Mucosa of descending colon (tissue), 3 donors: ENCODE measurements around the gene TRIM5. TPM values are rescaled to one million over a fixed set of nuclear protein-coding genes. Genes with fewer than 3 reads are reported as not detected.
A peak's percentile ranks its signal among the peaks of the same experiment; 100 is the strongest.
"Not testable (repeated sequence)": the region's sequence is repeated elsewhere in the genome, so short reads cannot be mapped to it uniquely, and the experiment has no call there.

Experiments used
- ATAC-seq: fragments of 200-7000 bp; cut with Tn5 transposase; one replicate; pipeline ENCODE4 v1.9.1; 2020; ENCODE audit warnings: mild to moderate bottlenecking, moderate library complexity
- DNase-seq, 3 donors: peaks; one replicate each; pipeline ENCODE4 v3.0.0-alpha.2; 2020
- H3K36me3 ChIP-seq: fragments of 200-600 bp; one replicate; pipeline ENCODE4 v1.8.0; 2021; ENCODE audit warnings: low read depth, mild to moderate bottlenecking
- H3K4me1 ChIP-seq: fragments of 200-600 bp; one replicate; pipeline ENCODE4 v1.8.0; 2021; ENCODE audit warnings: low read depth, mild to moderate bottlenecking
- H3K4me3 ChIP-seq: fragments of 200-600 bp; one replicate; pipeline ENCODE4 v1.8.0; 2021; ENCODE audit warnings: mild to moderate bottlenecking
- H3K9me3 ChIP-seq: fragments of 200-600 bp; one replicate; pipeline ENCODE4 v1.8.0; 2021; ENCODE audit warnings: mild to moderate bottlenecking
- intact Hi-C, 2 donors: fragments of 100-400 bp; cut with DNase I in 1 of 2; cut with micrococcal nuclease in 1 of 2; formaldehyde crosslinking; loops; one replicate each; pipeline versions ENCODE4 v1.11.0 to v1.11.1; 2022; cut with DNase I, micrococcal nuclease
- total RNA-seq, 3 donors: library from RNA; stranded (reverse); fragmentation: NEBNext Ultra II Directional in 2 of 3; extraction: Animal tissue kit (Norgen Biotek cat#: 25700) in 2 of 3; gene quantifications; one replicate each; pipeline versions ENCODE4 v1.2.1 to v1.2.4, GENCODE V29; 2021 to 2023
- TF ChIP-seq, protein P1 (sequence below): fragments of 200-600 bp; IDR thresholded peaks from one replicate; pipeline ENCODE4 v1.8.0; 2022; ENCODE audit warnings: antibody characterized with exemption, mild to moderate bottlenecking
- donor health status: DM: no; HTN: no; CAD: no; lungs with moderate emphysema.
- donor health status: DM: no; HTN: no; CAD: no.
- donor health status: DM: no; HTN: yes; CAD: no.

TRIM5 gene
- total RNA-seq, 3 donors from 2014 or later: 19.6 to 24.6 (median 21.5) TPM

DNA sequence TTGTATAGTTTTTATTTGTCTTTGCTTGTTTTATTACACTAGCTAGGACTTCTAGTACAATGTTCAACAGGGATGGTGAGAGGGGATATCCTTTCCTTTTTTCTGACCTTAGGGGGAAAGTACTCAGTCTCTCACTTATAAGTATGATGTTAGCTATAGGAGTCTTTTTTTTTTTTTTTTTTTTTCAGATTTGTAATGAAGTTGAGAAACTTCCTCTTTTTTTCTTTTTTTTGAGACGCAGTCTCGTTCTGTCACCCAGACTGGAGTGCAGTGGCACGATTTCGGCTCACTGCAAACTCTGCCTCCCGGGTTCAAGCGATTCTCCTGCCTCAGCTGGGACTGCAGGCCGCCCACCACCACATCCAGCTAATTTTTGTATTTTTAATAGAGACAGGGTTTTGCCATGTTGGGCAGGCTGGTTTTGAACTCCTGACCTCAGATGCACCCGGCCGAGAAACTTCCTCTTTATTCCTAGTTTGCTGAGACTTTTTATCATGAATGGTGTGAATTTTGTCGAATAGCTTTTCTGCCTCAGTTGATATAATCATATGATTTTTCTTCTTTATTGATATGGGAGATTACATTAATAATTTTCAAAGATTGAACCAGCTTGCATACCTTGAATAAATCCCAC, 15.7 kb upstream of the TRIM5 start:
- H3K36me3 ChIP-seq: no peaks in the 10 kb centered on the region
- intact Hi-C loops: no loop called here

DNA sequence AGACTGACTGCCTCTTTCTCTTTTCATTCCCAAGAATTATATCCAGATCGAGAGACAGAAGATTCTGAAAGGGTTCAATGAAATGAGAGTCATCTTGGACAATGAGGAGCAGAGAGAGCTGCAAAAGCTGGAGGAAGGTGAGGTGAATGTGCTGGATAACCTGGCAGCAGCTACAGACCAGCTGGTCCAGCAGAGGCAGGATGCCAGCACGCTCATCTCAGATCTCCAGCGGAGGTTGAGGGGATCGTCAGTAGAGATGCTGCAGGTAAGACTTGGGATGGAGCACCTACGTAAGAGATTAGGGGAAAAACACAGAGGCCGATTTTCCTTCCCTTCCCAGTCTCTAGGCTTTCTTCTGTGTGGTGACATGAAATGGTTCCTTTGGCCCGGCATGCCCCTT, 13.4 kb upstream of the TRIM5 start:
- Histone ChIP-seq H3K36me3 (no peaks in the 10 kb centered on the region), H3K4me1 (no peaks in the 10 kb centered on the region), H3K9me3 (no peaks in the 10 kb centered on the region), H3K4me3 (no peak overlapping the region)
- ATAC-seq (no peak), DNase-seq (no peak)
- TF ChIP-seq, protein P1, sequence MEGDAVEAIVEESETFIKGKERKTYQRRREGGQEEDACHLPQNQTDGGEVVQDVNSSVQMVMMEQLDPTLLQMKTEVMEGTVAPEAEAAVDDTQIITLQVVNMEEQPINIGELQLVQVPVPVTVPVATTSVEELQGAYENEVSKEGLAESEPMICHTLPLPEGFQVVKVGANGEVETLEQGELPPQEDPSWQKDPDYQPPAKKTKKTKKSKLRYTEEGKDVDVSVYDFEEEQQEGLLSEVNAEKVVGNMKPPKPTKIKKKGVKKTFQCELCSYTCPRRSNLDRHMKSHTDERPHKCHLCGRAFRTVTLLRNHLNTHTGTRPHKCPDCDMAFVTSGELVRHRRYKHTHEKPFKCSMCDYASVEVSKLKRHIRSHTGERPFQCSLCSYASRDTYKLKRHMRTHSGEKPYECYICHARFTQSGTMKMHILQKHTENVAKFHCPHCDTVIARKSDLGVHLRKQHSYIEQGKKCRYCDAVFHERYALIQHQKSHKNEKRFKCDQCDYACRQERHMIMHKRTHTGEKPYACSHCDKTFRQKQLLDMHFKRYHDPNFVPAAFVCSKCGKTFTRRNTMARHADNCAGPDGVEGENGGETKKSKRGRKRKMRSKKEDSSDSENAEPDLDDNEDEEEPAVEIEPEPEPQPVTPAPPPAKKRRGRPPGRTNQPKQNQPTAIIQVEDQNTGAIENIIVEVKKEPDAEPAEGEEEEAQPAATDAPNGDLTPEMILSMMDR: no peak
- intact Hi-C loops: no loop called here

More for the DNA sequence above, 15.7 kb upstream of the TRIM5 start:
- no peak for ATAC-seq
- TF ChIP-seq, protein P1: no peak
- Histone ChIP-seq H3K9me3 (no peaks in the 10 kb centered on the region), H3K4me1 (no peaks in the 10 kb centered on the region), H3K4me3 (no peak overlapping the region)
- no peak for DNase-seq

DNA sequence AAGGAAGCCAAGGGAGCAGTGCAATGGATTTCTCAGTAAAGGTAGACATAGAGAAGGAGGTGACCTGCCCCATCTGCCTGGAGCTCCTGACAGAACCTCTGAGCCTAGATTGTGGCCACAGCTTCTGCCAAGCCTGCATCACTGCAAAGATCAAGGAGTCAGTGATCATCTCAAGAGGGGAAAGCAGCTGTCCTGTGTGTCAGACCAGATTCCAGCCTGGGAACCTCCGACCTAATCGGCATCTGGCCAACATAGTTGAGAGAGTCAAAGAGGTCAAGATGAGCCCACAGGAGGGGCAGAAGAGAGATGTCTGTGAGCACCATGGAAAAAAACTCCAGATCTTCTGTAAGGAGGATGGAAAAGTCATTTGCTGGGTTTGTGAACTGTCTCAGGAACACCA, 11.3 kb upstream of the TRIM5 start:
- TF ChIP-seq, protein P1: no peak
- Histone ChIP-seq H3K36me3 (no peaks in the 10 kb centered on the region), H3K4me1 (no peaks in the 10 kb centered on the region), H3K4me3 (no peak overlapping the region), H3K9me3 (no peaks in the 10 kb centered on the region)
- DNase-seq: no peak
- intact Hi-C loops: no loop called here
- ATAC-seq: no peak

DNA sequence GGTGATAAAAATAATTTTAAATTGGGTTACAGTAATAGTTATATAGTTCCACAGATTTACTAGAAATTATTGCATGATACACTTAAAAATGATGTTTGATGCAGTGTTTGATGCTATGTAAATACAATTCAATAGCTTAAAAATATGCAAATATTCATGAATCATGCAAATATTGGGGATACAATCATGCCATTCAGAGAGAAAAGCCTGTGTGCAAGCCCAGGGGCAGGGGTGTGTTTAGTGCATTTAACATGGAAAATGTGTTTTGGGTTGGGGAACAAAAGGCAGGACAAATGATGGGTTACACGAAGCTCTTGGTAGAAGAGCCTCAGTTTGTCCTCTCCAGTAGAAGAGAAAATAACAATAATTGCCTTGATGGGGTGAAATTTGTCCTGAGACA, 10.7 kb upstream of the TRIM5 start:
- H3K4me1 ChIP-seq: no peaks in the 10 kb centered on the region
- DNase-seq (no peak), ATAC-seq (no peak)
- no peaks in the 10 kb centered on the region for H3K9me3 ChIP-seq
- intact Hi-C loops: no loop called here
- H3K4me3 ChIP-seq: no peak overlapping the region
- H3K36me3 ChIP-seq: no peaks in the 10 kb centered on the region
- TF ChIP-seq, protein P1: no peak

DNA sequence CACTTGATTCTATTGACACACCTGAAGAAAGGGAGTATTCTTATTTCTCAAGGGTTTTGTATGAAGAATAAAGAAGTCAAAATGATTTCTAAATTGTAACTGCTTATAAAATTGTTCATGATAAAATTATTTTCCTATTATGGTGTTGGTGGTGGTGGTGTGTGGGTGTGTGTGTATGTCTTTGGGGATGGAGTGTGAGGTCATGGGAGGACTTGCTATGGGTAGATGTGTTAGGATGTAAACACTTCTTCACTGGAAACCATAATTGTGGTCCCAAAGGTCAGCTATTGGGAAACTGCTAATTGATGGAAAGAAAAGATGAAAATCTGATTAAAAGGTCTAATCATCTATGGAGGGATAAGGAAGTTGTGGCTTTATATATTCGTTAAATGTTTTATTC, 9.8 kb upstream of the TRIM5 start:
- DNase-seq: no peak
- Histone ChIP-seq H3K9me3 (no peaks in the 10 kb centered on the region), H3K4me3 (no peak overlapping the region), H3K36me3 (no peaks in the 10 kb centered on the region), H3K4me1 (no peaks in the 10 kb centered on the region)
- intact Hi-C loops: no loop called here
- TF ChIP-seq, protein P1: no peak
- no peak for ATAC-seq

DNA sequence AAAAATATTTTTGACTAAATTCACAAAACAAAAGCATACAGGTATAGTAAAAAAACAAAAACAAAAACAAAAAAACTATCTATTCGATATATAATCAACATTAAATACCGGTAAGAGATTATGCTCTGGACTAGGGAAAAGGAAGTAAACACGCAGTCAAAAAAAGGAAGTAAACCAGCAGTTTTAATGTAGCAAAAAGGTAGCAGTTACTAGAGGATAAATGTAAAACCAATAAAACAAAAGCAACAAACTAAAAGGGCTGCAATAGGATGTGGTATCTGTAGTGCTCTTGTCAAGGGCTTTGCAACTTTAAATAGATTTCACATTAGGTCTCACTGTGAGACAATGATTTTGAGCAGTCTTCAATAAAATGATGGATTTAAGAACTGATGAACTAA, 7.1 kb upstream of the TRIM5 start:
- TF ChIP-seq, protein P1: no peak
- no peak overlapping the region for H3K4me3 ChIP-seq
- intact Hi-C loops: no loop called here
- DNase-seq (no peak), ATAC-seq (peak; percentile 10)
- no peaks in the 10 kb centered on the region for H3K36me3 ChIP-seq
- H3K9me3 ChIP-seq: no peaks in the 10 kb centered on the region
- H3K4me1 ChIP-seq: peaks cover 4% of the 10 kb centered on the region

DNA sequence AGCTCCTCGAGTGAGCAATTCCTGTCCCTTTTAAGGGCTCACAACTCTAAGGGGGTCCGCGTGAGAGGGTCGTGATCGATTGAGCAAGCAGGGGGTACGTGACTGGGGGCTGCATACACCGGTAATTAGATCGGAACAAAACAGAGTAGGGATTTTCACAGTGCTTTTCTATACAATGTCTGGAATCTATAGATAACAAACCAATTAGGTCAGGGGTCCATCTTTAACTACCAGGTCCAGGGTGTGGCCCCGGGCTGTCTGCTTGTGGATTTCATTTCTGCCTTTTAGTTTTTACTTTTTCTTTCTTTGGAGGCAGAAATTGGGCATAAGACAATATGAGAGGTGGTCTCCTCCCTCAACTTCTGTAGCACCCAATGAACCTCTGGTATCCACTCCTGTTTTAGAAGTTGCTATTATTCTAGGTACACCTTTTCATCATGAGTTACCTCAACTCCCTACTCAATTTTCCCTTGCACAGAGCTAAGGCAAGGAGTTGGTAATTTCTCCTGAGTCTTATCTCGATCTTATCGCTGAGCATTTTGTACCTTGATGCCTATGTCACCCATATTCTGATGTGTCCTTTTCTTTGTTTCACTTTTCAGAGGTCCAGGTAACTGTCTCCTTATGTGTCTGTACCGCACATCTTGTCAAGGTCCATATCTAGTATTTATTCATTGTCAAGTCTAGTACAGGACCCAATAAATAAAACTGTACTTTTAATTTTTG, 6.5 kb upstream of the TRIM5 start:
- H3K9me3 ChIP-seq, H3K36me3 ChIP-seq, H3K4me3 ChIP-seq, DNase-seq, ATAC-seq, H3K4me1 ChIP-seq, intact Hi-C loops: not testable (repeated sequence)
